HFF-Myc (cell line): ENCODE results near the gene TMEM117.

Experiments used
- DNase-seq: peaks from one replicate; pipeline ENCODE4 v3.0.0-alpha.2; 2011; ENCODE audit warnings: low read depth; ENCODE audit errors: extremely low read depth
- H3K4me3 ChIP-seq: replicated peaks from 2 replicates; pipeline ENCODE4 v1.5.1; 2011; ENCODE audit warnings: low read depth, mild to moderate bottlenecking, control low read depth, low read length
- CTCF ChIP-seq: IDR thresholded peaks from 2 replicates; pipeline ENCODE4 v1.5.1; 2012; ENCODE audit warnings: mild to moderate bottlenecking, low read depth, low read length, control low read depth; ENCODE audit errors: missing control alignments

Gene TMEM117

GRCh38 chr12:44428825-44429224, 592.9 kb downstream of the TMEM117 start:
- TF ChIP-seq CTCF: no peak
- no peak overlapping the region for H3K4me3 ChIP-seq
- peak; percentile 1 for DNase-seq

- DNase-seq: no peak
- no peak for TF ChIP-seq CTCF
- H3K4me3 ChIP-seq: no peak overlapping the region
Observed at GRCh38 chr12:44431647-44432343, 595.9 kb downstream of the TMEM117 start.

GRCh38 chr12:44433659-44434058, 597.8 kb downstream of the TMEM117 start:
- TF ChIP-seq CTCF: no peak
- DNase-seq: no peak
- H3K4me3 ChIP-seq: no peak overlapping the region

- no peak for TF ChIP-seq CTCF
- no peak overlapping the region for H3K4me3 ChIP-seq
- no peak for DNase-seq
Observed at GRCh38 chr12:44436756-44437155, 600.9 kb downstream of the TMEM117 start.
